Stimulated activated CD4-positive, alpha-beta T cell treated with anti-CD3 and anti-CD28 coated beads, Interleukin-1b, Interleukin-23, amount 100 ng/mL, for 1 hour (primary cell): Measurements from ENCODE around the gene SLC5A5.
"Not testable (repeated sequence)": the region's sequence is repeated elsewhere in the genome, so short reads cannot be mapped to it uniquely, and the experiment has no call there.

Experiments
- DNase-seq, 2 donors: peaks; one replicate each; pipeline ENCODE4 v3.0.0-alpha.2; 2020; ENCODE audit warnings: low read depth in 2 of 2

SLC5A5 gene

GRCh38 chr19:17919122-17919521 is 47.4 kb downstream of the SLC5A5 start:
- not testable (repeated sequence) for DNase-seq

GRCh38 chr19:17920527-17920926 is 48.8 kb downstream of the SLC5A5 start:
- DNase-seq: no peak

- DNase-seq: no peak
Measured at GRCh38 chr19:17922138-17922537, 50.4 kb downstream of the SLC5A5 start.

GRCh38 chr19:17926044-17926443 is 54.3 kb downstream of the SLC5A5 start:
- no peak for DNase-seq

- DNase-seq: no peak
Measured at GRCh38 chr19:17929056-17929455, 57.3 kb downstream of the SLC5A5 start.

- DNase-seq: no peak
Measured at GRCh38 chr19:17931532-17932191, 59.9 kb downstream of the SLC5A5 start.

GRCh38 chr19:17932485-17933338 is 61.0 kb downstream of the SLC5A5 start, which contains the start of gene CCDC124:
Gene CCDC124 (plus strand): TSS chr19:17933015. CDS start chr19:17936421, 3,406 bp downstream.
- DNase-seq: peak; percentile 85

- no peak for DNase-seq
Measured at GRCh38 chr19:17933414-17934129, 61.8 kb downstream of the SLC5A5 start.

DNA sequence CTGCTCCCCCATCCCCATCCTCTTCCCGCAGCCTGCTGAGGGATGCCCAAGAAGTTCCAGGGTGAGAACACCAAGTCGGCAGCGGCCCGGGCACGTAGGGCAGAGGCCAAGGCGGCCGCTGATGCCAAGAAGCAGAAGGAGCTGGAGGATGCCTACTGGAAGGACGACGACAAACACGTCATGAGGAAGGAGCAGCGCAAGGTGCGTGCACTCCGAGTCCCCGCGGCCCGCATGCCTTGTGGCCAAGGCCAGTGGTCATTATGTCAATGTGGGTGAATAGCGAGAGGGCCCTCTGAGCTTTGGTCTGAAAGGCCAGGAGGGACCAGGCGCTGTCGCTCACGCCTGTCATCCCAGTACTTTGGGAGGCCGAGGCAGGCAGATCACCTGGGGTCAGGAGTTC is 64.6 kb downstream of the SLC5A5 start:
- DNase-seq: no peak

GRCh38 chr19:17937371-17937900 is 65.7 kb downstream of the SLC5A5 start:
- DNase-seq: no peak

GRCh38 chr19:17938092-17938845 is 66.5 kb downstream of the SLC5A5 start:
- peak; percentile 60 to 73 for DNase-seq

DNA sequence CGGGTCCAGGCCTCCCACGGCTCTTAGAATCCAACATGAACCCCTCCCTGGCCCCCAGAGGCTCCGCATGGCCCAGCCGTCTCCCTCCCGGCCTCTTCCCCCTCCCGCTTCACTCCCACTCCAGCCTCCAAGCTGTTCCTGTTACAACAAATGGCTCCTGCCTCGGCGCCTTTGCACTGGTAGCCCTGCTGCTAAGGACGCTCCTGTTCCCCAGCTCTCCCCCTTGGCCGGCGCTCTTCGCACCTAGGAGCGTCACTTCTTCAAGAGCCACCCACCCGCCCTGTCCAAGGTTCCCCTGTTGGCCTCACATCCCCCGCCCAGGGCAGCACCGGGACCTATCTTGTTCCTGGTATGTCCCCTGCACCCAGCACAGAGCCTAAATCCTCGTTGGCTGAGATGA is 70.4 kb downstream of the SLC5A5 start:
- no peak for DNase-seq

DNA sequence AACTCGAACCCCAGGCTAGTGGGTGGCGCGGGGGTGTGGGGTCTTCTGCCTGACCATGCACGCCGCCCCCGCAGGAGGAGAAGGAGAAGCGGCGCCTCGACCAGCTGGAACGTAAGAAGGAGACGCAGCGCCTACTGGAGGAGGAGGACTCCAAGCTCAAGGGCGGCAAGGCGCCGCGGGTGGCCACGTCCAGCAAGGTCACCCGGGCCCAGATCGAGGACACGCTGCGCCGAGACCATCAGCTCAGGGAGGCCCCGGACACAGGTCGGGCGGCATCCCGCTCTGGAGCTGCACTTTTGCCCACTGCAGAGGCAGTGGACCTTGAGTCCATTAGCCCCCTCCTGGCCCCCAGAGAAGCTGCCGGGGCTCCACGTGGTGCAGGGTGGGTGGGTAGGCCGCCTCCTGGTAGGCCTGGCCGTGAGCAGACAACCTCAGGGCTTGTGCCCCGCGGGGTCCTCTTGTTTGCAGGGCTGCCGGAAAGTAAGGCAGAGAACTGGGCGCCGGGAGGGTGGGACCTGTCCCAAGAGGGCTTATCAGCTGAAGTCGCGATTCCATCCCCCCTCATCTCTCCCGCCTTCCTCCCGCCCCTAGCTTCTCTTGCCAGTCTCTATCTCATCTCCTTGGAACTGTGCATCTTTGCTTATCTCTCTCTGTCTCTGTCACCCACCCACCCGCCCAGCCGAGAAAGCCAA is 71.0 kb downstream of the SLC5A5 start:
- DNase-seq: no peak

DNA sequence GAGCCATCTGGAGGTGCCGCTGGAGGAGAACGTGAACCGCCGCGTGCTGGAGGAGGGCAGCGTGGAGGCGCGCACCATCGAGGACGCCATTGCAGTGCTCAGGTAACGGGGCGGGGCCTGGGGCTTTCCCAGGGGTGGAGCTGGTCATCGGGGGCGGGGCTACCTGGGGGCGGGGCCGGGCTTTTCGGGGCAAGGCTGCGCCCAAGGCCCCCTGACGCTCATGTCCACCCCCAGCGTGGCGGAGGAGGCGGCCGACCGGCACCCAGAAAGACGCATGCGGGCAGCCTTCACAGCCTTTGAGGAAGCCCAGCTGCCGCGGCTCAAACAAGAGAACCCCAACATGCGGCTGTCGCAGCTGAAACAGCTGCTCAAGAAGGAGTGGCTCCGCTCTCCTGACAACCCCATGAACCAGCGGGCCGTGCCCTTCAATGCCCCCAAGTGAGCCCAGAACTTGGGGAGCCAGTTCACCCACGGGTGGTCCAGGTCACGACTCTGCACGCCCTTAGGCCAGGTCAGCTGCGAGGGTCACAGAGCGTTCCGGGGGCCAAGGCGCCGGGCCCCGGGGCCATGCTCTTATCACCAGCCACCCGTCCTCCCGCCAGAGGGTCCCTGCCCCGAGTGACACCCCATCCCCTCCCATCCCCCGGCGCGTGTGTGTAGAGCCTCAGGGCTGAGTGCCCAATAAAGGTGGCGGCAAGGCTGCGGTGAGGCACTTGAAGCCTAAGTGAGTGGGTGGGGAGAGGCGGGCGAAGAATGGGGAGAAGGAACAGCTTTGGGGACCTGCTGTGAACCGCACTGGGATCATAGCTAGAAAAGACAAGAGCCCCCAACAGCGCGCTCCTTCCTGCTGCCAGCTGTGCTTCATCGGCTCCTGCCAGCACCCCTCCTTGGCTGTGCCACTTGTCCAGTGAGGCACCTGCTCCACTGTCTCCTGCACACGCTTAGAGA is 71.8 kb downstream of the SLC5A5 start:
- no peak for DNase-seq

GRCh38 chr19:17944301-17944700 is 72.6 kb downstream of the SLC5A5 start:
- no peak for DNase-seq
